Liver (tissue), 9 donors: ENCODE results near the gene PEX14. TPM values are rescaled to one million over a fixed set of nuclear protein-coding genes. Genes with fewer than 3 reads are reported as not detected.

ENCODE experiments used
- DNase-seq: peaks from one replicate; pipeline ENCODE4 v3.0.0-alpha.2; 2017; ENCODE audit warnings: low spot score
- H3K27ac ChIP-seq, 2 donors: one replicate each; pipeline ENCODE4 v1.7.0; 2013; ENCODE audit warnings: inconsistent platforms in 2 of 2, low read length in 2 of 2, control low read depth in 1 of 2, low read depth in 1 of 2, mild to moderate bottlenecking in 1 of 2
- H3K27me3 ChIP-seq, 4 donors: one replicate each; pipeline versions ENCODE4 v1.6.1 to v1.7.0; 2013; ENCODE audit warnings: low read length in 3 of 4, inconsistent platforms in 1 of 4, mild to moderate bottlenecking in 1 of 4, moderate library complexity in 1 of 4; ENCODE audit not compliant: control insufficient read depth in 4 of 4, insufficient read depth in 4 of 4
- H3K36me3 ChIP-seq, 4 donors: one replicate each; pipeline versions ENCODE4 v1.6.1 to v1.7.0; 2013; ENCODE audit warnings: low read length in 3 of 4, mild to moderate bottlenecking in 3 of 4, low read depth in 1 of 4, moderate library complexity in 1 of 4; ENCODE audit not compliant: control insufficient read depth in 4 of 4, insufficient read depth in 3 of 4
- H3K4me1 ChIP-seq, 4 donors: one replicate each; pipeline versions ENCODE4 v1.6.1 to v1.7.0; 2013; ENCODE audit warnings: low read length in 3 of 4, mild to moderate bottlenecking in 3 of 4, moderate library complexity in 1 of 4; ENCODE audit not compliant: control insufficient read depth in 4 of 4, insufficient read depth in 4 of 4
- H3K4me3 ChIP-seq, 3 donors: one replicate each; pipeline versions ENCODE4 v1.6.1 to v1.7.0; 2013; ENCODE audit warnings: low read length in 3 of 3, control low read depth in 1 of 3, low read depth in 1 of 3, mild to moderate bottlenecking in 1 of 3
- H3K9ac ChIP-seq, 2 donors: one replicate each; pipeline ENCODE4 v1.7.0; 2013; ENCODE audit warnings: low read length in 2 of 2, mild to moderate bottlenecking in 2 of 2, moderate library complexity in 2 of 2, control low read depth in 1 of 2, low read depth in 1 of 2
- H3K9me3 ChIP-seq, 4 donors: one replicate each; pipeline versions ENCODE4 v1.6.1 to v1.7.0; 2013; ENCODE audit warnings: low read length in 3 of 4; ENCODE audit not compliant: control insufficient read depth in 4 of 4
- EGR1 ChIP-seq, 2 donors: IDR thresholded peaks; 2 replicates each; pipeline ENCODE4 v1.6.1; 2016 to 2018; ENCODE audit warnings: antibody characterized with exemption in 2 of 2, low read depth in 2 of 2
- FOXA1 ChIP-seq: IDR thresholded peaks from 2 replicates; pipeline ENCODE4 v1.6.1; 2016; ENCODE audit warnings: antibody characterized with exemption
- FOXA2 ChIP-seq: IDR thresholded peaks from 2 replicates; pipeline ENCODE4 v1.6.1; 2016; ENCODE audit warnings: antibody characterized with exemption
- GABPA ChIP-seq, 2 donors: IDR thresholded peaks in 1 of 2; conservative IDR thresholded peaks in 1 of 2; 2 replicates each; pipeline ENCODE4 v1.6.1; 2016; ENCODE audit warnings: antibody characterized with exemption in 2 of 2, mild to moderate bottlenecking in 1 of 2, moderate library complexity in 1 of 2
- HNF4A ChIP-seq, 2 donors: conservative IDR thresholded peaks; 2 replicates each; pipeline ENCODE4 v1.6.1; 2016; ENCODE audit warnings: antibody characterized with exemption in 2 of 2, mild to moderate bottlenecking in 2 of 2
- HNF4G ChIP-seq: IDR thresholded peaks from 2 replicates; pipeline ENCODE4 v1.6.1; 2016; ENCODE audit warnings: antibody characterized with exemption
- NR2F2 ChIP-seq: IDR thresholded peaks from 2 replicates; pipeline ENCODE4 v1.6.1; 2016; ENCODE audit warnings: antibody characterized with exemption
- REST ChIP-seq: IDR thresholded peaks from 2 replicates; pipeline ENCODE4 v1.6.1; 2016; ENCODE audit warnings: antibody characterized with exemption, mild to moderate bottlenecking
- RXRA ChIP-seq, 2 donors: IDR thresholded peaks; 2 replicates each; pipeline ENCODE4 v1.6.1; 2017 to 2018; ENCODE audit warnings: antibody characterized with exemption in 2 of 2, mild to moderate bottlenecking in 1 of 2
- SP1 ChIP-seq: IDR thresholded peaks from 2 replicates; pipeline ENCODE4 v1.6.1; 2018; ENCODE audit warnings: antibody characterized with exemption, mild to moderate bottlenecking
- TAF1 ChIP-seq: conservative IDR thresholded peaks from 2 replicates; pipeline ENCODE4 v1.6.1; 2016; ENCODE audit warnings: antibody characterized with exemption, mild to moderate bottlenecking
- YY1 ChIP-seq: IDR thresholded peaks from 2 replicates; pipeline ENCODE4 v1.6.1; 2016; ENCODE audit warnings: antibody characterized with exemption, mild to moderate bottlenecking
- WGBS: extraction: QIAGEN DNeasy Blood & Tissue Kit; methylation state at CpG from one replicate; pipeline ENCODE4 v1.1.7; 2013; 5-methylcytosine and 5-hydroxymethylcytosine counted together
- polyA plus RNA-seq, 2 donors: library from polyadenylated mRNA; stranded (reverse) in 1 of 2; unstranded in 1 of 2; fragments of 200-250 nt in 1 of 2; fragments of >200 nt in 1 of 2; fragmentation: Nextera tagmentation in 1 of 2; extraction: Ambion mirVana in 1 of 2; gene quantifications; one replicate each; pipeline versions ENCODE4 v1.2.1 to v1.2.3, GENCODE V29; 2013 to 2015
- total RNA-seq, 2 donors: library from RNA; depleted of rRNA; stranded (reverse); fragments of >200 nt; gene quantifications; one replicate each; pipeline ENCODE4 v1.2.3, GENCODE V29; 2014
- TF ChIP-seq, protein P1 (sequence below): IDR thresholded peaks from 2 replicates; pipeline ENCODE4 v1.6.1; 2016; ENCODE audit warnings: antibody characterized with exemption
- TF ChIP-seq, protein P2 (sequence below): fragments of 150-350 bp; IDR thresholded peaks from 2 replicates; pipeline ENCODE4 v1.5.1; 2017; ENCODE audit warnings: improper control_type of control experiment, low read depth, low read length; ENCODE audit not compliant: missing input control
- donor health status: healthy.
- donor health status: healthy.
- donor health status: healthy.
- donor health status: healthy.
- donor health status: healthy.

Gene PEX14
- total and polyA plus RNA-seq, 4 donors = 7.1 to 16.1 (median 11.7) TPM

GRCh38 chr1:10674222-10674621 lies 199.5 kb downstream of the PEX14 start:
- Histone ChIP-seq H3K9me3 (no peaks in the 10 kb centered on the region), H3K27me3 (no peaks in the 10 kb centered on the region), H3K4me3 (no peak overlapping the region), H3K36me3 (no peaks in the 10 kb centered on the region), H3K27ac (no peak overlapping the region), H3K9ac (no peak overlapping the region), H3K4me1 (peaks cover 17 to 46% (median 35%) of the 10 kb centered on the region in 4 donors)
- DNase-seq = no peak
- 94% methylated on average over 16 of the region's 16 CpGs for WGBS
- no peak for TF ChIP-seq HNF4A (conservative IDR thresholded peaks at IDR 0.05)
- TF ChIP-seq EGR1 (IDR thresholded peaks at IDR 0.05; ENCODE audit: low read depth in 2 of 2) = no peak
- TF ChIP-seq YY1 = no peak
- TF ChIP-seq FOXA1 = no peak
- no peak for TF ChIP-seq REST
- TF ChIP-seq NR2F2 = no peak
- TF ChIP-seq, protein P1, sequence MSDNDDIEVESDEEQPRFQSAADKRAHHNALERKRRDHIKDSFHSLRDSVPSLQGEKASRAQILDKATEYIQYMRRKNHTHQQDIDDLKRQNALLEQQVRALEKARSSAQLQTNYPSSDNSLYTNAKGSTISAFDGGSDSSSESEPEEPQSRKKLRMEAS = no peak
- no peak for TF ChIP-seq FOXA2
- no peak for TF ChIP-seq GABPA (IDR thresholded peaks at IDR 0.05 in 1 of 2, conservative IDR thresholded peaks at IDR 0.05 in 1 of 2)
- TF ChIP-seq TAF1 = no peak
- TF ChIP-seq HNF4G = no peak
- no peak for TF ChIP-seq SP1
- TF ChIP-seq, protein P2, sequence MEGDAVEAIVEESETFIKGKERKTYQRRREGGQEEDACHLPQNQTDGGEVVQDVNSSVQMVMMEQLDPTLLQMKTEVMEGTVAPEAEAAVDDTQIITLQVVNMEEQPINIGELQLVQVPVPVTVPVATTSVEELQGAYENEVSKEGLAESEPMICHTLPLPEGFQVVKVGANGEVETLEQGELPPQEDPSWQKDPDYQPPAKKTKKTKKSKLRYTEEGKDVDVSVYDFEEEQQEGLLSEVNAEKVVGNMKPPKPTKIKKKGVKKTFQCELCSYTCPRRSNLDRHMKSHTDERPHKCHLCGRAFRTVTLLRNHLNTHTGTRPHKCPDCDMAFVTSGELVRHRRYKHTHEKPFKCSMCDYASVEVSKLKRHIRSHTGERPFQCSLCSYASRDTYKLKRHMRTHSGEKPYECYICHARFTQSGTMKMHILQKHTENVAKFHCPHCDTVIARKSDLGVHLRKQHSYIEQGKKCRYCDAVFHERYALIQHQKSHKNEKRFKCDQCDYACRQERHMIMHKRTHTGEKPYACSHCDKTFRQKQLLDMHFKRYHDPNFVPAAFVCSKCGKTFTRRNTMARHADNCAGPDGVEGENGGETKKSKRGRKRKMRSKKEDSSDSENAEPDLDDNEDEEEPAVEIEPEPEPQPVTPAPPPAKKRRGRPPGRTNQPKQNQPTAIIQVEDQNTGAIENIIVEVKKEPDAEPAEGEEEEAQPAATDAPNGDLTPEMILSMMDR = no peak
- no peak for TF ChIP-seq RXRA (IDR thresholded peaks at IDR 0.05)

- Histone ChIP-seq H3K4me1 (peaks cover 17 to 47% (median 34%) of the 10 kb centered on the region in 4 donors), H3K27me3 (no peaks in the 10 kb centered on the region), H3K4me3 (no peak overlapping the region), H3K36me3 (no peaks in the 10 kb centered on the region), H3K27ac (peak overlapping the region; percentile 77 to 91), H3K9ac (no peak overlapping the region), H3K9me3 (no peaks in the 10 kb centered on the region)
- TF ChIP-seq HNF4A (conservative IDR thresholded peaks at IDR 0.05) = peak in 1 of 2 donors; percentile 49
- TF ChIP-seq HNF4G = no peak
- TF ChIP-seq EGR1 (IDR thresholded peaks at IDR 0.05; ENCODE audit: low read depth in 2 of 2) = no peak
- peak in 1 of 2 donors; percentile 20 for TF ChIP-seq RXRA (IDR thresholded peaks at IDR 0.05)
- peak in 1 of 2 donors; percentile 53 for TF ChIP-seq GABPA (IDR thresholded peaks at IDR 0.05 in 1 of 2, conservative IDR thresholded peaks at IDR 0.05 in 1 of 2)
- WGBS = 51% methylated on average over 29 of the region's 29 CpGs
- DNase-seq = no peak
Observed at GRCh38 chr1:10674700-10675609, 200.2 kb downstream of the PEX14 start.
